HUES6 (cell line): ENCODE data around the gene ATP6V0E2.

Experiments used
- H3K27ac ChIP-seq: 2 replicates; pipeline ENCODE4 v1.7.0; 2013; ENCODE audit warnings: low read depth, mild to moderate bottlenecking, low read length, inconsistent platforms
- H3K27me3 ChIP-seq: 2 replicates; pipeline ENCODE4 v1.6.1; 2013; ENCODE audit warnings: low read length; ENCODE audit not compliant: control insufficient read depth, insufficient read depth
- H3K36me3 ChIP-seq: 2 replicates; pipeline ENCODE4 v1.6.1; 2013; ENCODE audit warnings: low read length; ENCODE audit not compliant: control insufficient read depth, insufficient read depth
- H3K4me1 ChIP-seq: 2 replicates; pipeline ENCODE4 v1.6.1; 2013; ENCODE audit warnings: low read length; ENCODE audit not compliant: control insufficient read depth, insufficient read depth
- H3K4me3 ChIP-seq: 2 replicates; pipeline ENCODE4 v1.5.1; 2013; ENCODE audit warnings: low read depth, low read length
- H3K9ac ChIP-seq: one replicate; pipeline ENCODE4 v1.6.1; 2013; ENCODE audit warnings: mild to moderate bottlenecking, low read length
- H3K9me3 ChIP-seq: 2 replicates; pipeline ENCODE4 v1.6.1; 2013; ENCODE audit warnings: low read depth, low read length; ENCODE audit not compliant: control insufficient read depth, insufficient read depth

ATP6V0E2 gene

GRCh38 chr7:149871576-149871975 is 2.2 kb upstream of the ATP6V0E2 start:
- Histone ChIP-seq H3K27ac (no peak overlapping the region), H3K4me1 (peaks cover 14% of the 10 kb centered on the region), H3K27me3 (peaks cover 31% of the 10 kb centered on the region), H3K4me3 (no peak overlapping the region), H3K9me3 (no peaks in the 10 kb centered on the region), H3K36me3 (no peaks in the 10 kb centered on the region), H3K9ac (no peak overlapping the region)

GRCh38 chr7:149872419-149873073 is 1.2 kb upstream of the ATP6V0E2 start:
- Histone ChIP-seq H3K4me3 (peak overlapping the region; percentile 85), H3K27ac (no peak overlapping the region)

GRCh38 chr7:149873970-149874643 is 338 bp downstream of the ATP6V0E2 start:
- peaks cover 14% of the 10 kb centered on the region for H3K4me1 ChIP-seq
- H3K9me3 ChIP-seq, result no peaks in the 10 kb centered on the region
- no peak overlapping the region for H3K27ac ChIP-seq
- H3K4me3 ChIP-seq, result peak overlapping the region; percentile 85
- no peaks in the 10 kb centered on the region for H3K36me3 ChIP-seq
- no peak overlapping the region for H3K9ac ChIP-seq
- peaks cover 31% of the 10 kb centered on the region for H3K27me3 ChIP-seq

More at GRCh38 chr7:149872419-149873073, 1.2 kb upstream of the ATP6V0E2 start:
- no peaks in the 10 kb centered on the region for H3K36me3 ChIP-seq
- H3K9me3 ChIP-seq, result no peaks in the 10 kb centered on the region
- H3K9ac ChIP-seq, result peak overlapping the region; percentile 31
- peaks cover 14% of the 10 kb centered on the region for H3K4me1 ChIP-seq
- H3K27me3 ChIP-seq, result peaks cover 31% of the 10 kb centered on the region

- no peak overlapping the region for H3K9ac ChIP-seq
- H3K27ac ChIP-seq, result no peak overlapping the region
- H3K9me3 ChIP-seq, result no peaks in the 10 kb centered on the region
- peak overlapping the region; percentile 85 for H3K4me3 ChIP-seq
- no peaks in the 10 kb centered on the region for H3K36me3 ChIP-seq
- peaks cover 14% of the 10 kb centered on the region for H3K4me1 ChIP-seq
- peaks cover 31% of the 10 kb centered on the region for H3K27me3 ChIP-seq
These were observed 867 bp downstream of the ATP6V0E2 start for GRCh38 chr7:149874644-149875028.

- peaks cover 14% of the 10 kb centered on the region for H3K4me1 ChIP-seq
- H3K27ac ChIP-seq, result no peak overlapping the region
- H3K4me3 ChIP-seq, result no peak overlapping the region
- H3K9me3 ChIP-seq, result no peaks in the 10 kb centered on the region
- no peaks in the 10 kb centered on the region for H3K36me3 ChIP-seq
- no peak overlapping the region for H3K9ac ChIP-seq
- H3K27me3 ChIP-seq, result peaks cover 31% of the 10 kb centered on the region
These were observed 1.6 kb downstream of the ATP6V0E2 start for GRCh38 chr7:149875396-149875795.

GRCh38 chr7:149877890-149878522 is 4.2 kb downstream of the ATP6V0E2 start:
- no peak overlapping the region for H3K27ac ChIP-seq
- H3K27me3 ChIP-seq, result peaks cover 22% of the 10 kb centered on the region
- H3K4me1 ChIP-seq, result peaks cover 7% of the 10 kb centered on the region; the same call in 1 of the 2 replicates
- no peak overlapping the region for H3K4me3 ChIP-seq
- H3K36me3 ChIP-seq, result no peaks in the 10 kb centered on the region
- no peaks in the 10 kb centered on the region for H3K9me3 ChIP-seq
- H3K9ac ChIP-seq, result no peak overlapping the region

GRCh38 chr7:149878523-149878921 is 4.8 kb downstream of the ATP6V0E2 start:
- peaks cover 21% of the 10 kb centered on the region for H3K27me3 ChIP-seq
- H3K36me3 ChIP-seq, result no peaks in the 10 kb centered on the region
- peaks cover 7% of the 10 kb centered on the region; the same call in 1 of the 2 replicates for H3K4me1 ChIP-seq
- H3K27ac ChIP-seq, result no peak overlapping the region
- H3K9ac ChIP-seq, result no peak overlapping the region
- no peak overlapping the region for H3K4me3 ChIP-seq
- H3K9me3 ChIP-seq, result no peaks in the 10 kb centered on the region

GRCh38 chr7:149879271-149879743 is 5.5 kb downstream of the ATP6V0E2 start:
- H3K36me3 ChIP-seq, result no peaks in the 10 kb centered on the region
- no peak overlapping the region for H3K27ac ChIP-seq
- H3K4me1 ChIP-seq, result peaks cover 3% of the 10 kb centered on the region; the same call in 1 of the 2 replicates
- peaks cover 16% of the 10 kb centered on the region for H3K27me3 ChIP-seq
- H3K9ac ChIP-seq, result no peak overlapping the region
- H3K9me3 ChIP-seq, result no peaks in the 10 kb centered on the region
- no peak overlapping the region for H3K4me3 ChIP-seq

GRCh38 chr7:149879766-149880637 is 6.2 kb downstream of the ATP6V0E2 start:
- H3K4me3 ChIP-seq, result no peak overlapping the region
- peaks cover 9% of the 10 kb centered on the region for H3K27me3 ChIP-seq
- H3K9ac ChIP-seq, result no peak overlapping the region
- no peak overlapping the region for H3K27ac ChIP-seq
- H3K9me3 ChIP-seq, result no peaks in the 10 kb centered on the region
- no peaks in the 10 kb centered on the region for H3K36me3 ChIP-seq
- H3K4me1 ChIP-seq, result peaks cover 3% of the 10 kb centered on the region; the same call in 1 of the 2 replicates

GRCh38 chr7:149880638-149881311 is 7.0 kb downstream of the ATP6V0E2 start:
- H3K36me3 ChIP-seq, result no peaks in the 10 kb centered on the region
- H3K9me3 ChIP-seq, result no peaks in the 10 kb centered on the region
- no peak overlapping the region for H3K27ac ChIP-seq
- H3K4me3 ChIP-seq, result no peak overlapping the region
- H3K4me1 ChIP-seq, result peaks cover 10% of the 10 kb centered on the region
- peaks cover under 1% of the 10 kb centered on the region for H3K27me3 ChIP-seq
- no peak overlapping the region for H3K9ac ChIP-seq
